ENCODE measurements around the gene IQCH.
"Not testable (repeated sequence)": the region's sequence is repeated elsewhere in the genome, so short reads cannot be mapped to it uniquely, and the experiment has no call there.

- TF ChIP-seq POLR2AphosphoS5 (IDR thresholded peaks at IDR 0.05) = not testable (repeated sequence)
- TF ChIP-seq, protein P1, sequence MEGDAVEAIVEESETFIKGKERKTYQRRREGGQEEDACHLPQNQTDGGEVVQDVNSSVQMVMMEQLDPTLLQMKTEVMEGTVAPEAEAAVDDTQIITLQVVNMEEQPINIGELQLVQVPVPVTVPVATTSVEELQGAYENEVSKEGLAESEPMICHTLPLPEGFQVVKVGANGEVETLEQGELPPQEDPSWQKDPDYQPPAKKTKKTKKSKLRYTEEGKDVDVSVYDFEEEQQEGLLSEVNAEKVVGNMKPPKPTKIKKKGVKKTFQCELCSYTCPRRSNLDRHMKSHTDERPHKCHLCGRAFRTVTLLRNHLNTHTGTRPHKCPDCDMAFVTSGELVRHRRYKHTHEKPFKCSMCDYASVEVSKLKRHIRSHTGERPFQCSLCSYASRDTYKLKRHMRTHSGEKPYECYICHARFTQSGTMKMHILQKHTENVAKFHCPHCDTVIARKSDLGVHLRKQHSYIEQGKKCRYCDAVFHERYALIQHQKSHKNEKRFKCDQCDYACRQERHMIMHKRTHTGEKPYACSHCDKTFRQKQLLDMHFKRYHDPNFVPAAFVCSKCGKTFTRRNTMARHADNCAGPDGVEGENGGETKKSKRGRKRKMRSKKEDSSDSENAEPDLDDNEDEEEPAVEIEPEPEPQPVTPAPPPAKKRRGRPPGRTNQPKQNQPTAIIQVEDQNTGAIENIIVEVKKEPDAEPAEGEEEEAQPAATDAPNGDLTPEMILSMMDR (IDR thresholded peaks at IDR 0.05) = not testable (repeated sequence)
Observed at GRCh38 chr15:67363712-67364111, 109.1 kb downstream of the IQCH start.
